Suprapubic skin (tissue), 3 donors: Measurements from ENCODE around the gene CDK15.

Source experiments
- CTCF ChIP-seq, 2 donors: fragments of 200-600 bp in 1 of 2; fragments of 450-650 bp in 1 of 2; sonication (generic) in 1 of 2; IDR thresholded peaks; one replicate each; pipeline ENCODE4 v1.5.1; 2016 to 2019; ENCODE audit warnings: antibody characterized with exemption in 2 of 2, mild to moderate bottlenecking in 1 of 2, moderate library complexity in 1 of 2
- POLR2AphosphoS5 ChIP-seq, 3 donors: sonication (generic); formaldehyde crosslinking; IDR thresholded peaks; one replicate each; pipeline ENCODE4 v1.6.1; 2017; ENCODE audit warnings: antibody characterized with exemption in 3 of 3

- no peak for TF ChIP-seq CTCF (IDR thresholded peaks at IDR 0.05)
- TF ChIP-seq POLR2AphosphoS5 (IDR thresholded peaks at IDR 0.05): no peak
These were observed 21.8 kb upstream of the CDK15 start for GRCh38 chr2:201784563-201784962.
